Osteoblast (primary cell): ENCODE results near the gene PHACTR4. TPM values are rescaled to one million over a fixed set of nuclear protein-coding genes. Genes with fewer than 3 reads are reported as not detected.
"Not testable (repeated sequence)": the region's sequence is repeated elsewhere in the genome, so short reads cannot be mapped to it uniquely, and the experiment has no call there.

Experiments used
- DNase-seq: peaks from one replicate; pipeline ENCODE4 v3.0.0; 2011; ENCODE audit warnings: low spot score, mixed read lengths; ENCODE audit not compliant: insufficient read length; ENCODE audit errors: missing footprints
- H2AFZ ChIP-seq: 2 replicates; pipeline ENCODE4 v1.6.0; 2011; ENCODE audit warnings: mild to moderate bottlenecking, low read length
- H3K27ac ChIP-seq: 2 replicates; pipeline ENCODE4 v1.5.1; 2011; ENCODE audit warnings: mild to moderate bottlenecking, low read depth, low read length, moderate library complexity
- H3K27me3 ChIP-seq: 2 replicates; pipeline ENCODE4 v1.6.0; 2012; ENCODE audit warnings: mild to moderate bottlenecking, control low read depth, inconsistent platforms, low read length, moderate library complexity; ENCODE audit not compliant: insufficient read depth
- H3K36me3 ChIP-seq: 2 replicates; pipeline ENCODE4 v1.5.1; 2011; ENCODE audit warnings: mild to moderate bottlenecking, low read length, control low read depth, moderate library complexity; ENCODE audit not compliant: insufficient read depth
- H3K4me1 ChIP-seq: 2 replicates; pipeline ENCODE4 v1.5.1; 2011; ENCODE audit warnings: mild to moderate bottlenecking, low read length, control low read depth, moderate library complexity; ENCODE audit not compliant: insufficient read depth
- H3K4me2 ChIP-seq: 2 replicates; pipeline ENCODE4 v1.6.0; 2011; ENCODE audit warnings: mild to moderate bottlenecking, low read length; ENCODE audit not compliant: insufficient read depth
- H3K4me3 ChIP-seq: fragments of 200-600 bp; sonication (generic); 3 replicates; pipeline ENCODE4 v1.5.1; 2012; ENCODE audit warnings: mild to moderate bottlenecking, low read length, inconsistent platforms; ENCODE audit not compliant: insufficient read depth
- H3K79me2 ChIP-seq: 2 replicates; pipeline ENCODE4 v1.6.0; 2012; ENCODE audit warnings: mild to moderate bottlenecking, low read length, control low read depth, inconsistent platforms; ENCODE audit not compliant: insufficient read depth
- H3K9me3 ChIP-seq: 2 replicates; pipeline ENCODE4 v1.5.1; 2011; ENCODE audit warnings: low read depth, low read length, control low read depth
- H4K20me1 ChIP-seq: 2 replicates; pipeline ENCODE4 v1.6.0; 2012; ENCODE audit warnings: mild to moderate bottlenecking, low read length, control low read depth; ENCODE audit not compliant: insufficient read depth
- CTCF ChIP-seq: IDR thresholded peaks from 2 replicates; pipeline ENCODE4 v1.5.1; 2011; ENCODE audit warnings: mild to moderate bottlenecking, low read depth, low read length, moderate library complexity; ENCODE audit errors: extremely low read depth
- total RNA-seq: library from RNA; depleted of rRNA; stranded (reverse); fragments of >200 nt; gene quantifications from 2 replicates; pipeline ENCODE4 v1.2.3, GENCODE V29; 2012

PHACTR4 gene
- total RNA-seq, 1 donor = 12.7 TPM

GRCh38 chr1:28343405-28343804 is 26.1 kb upstream of the PHACTR4 start:
- Histone ChIP-seq H3K79me2 (no peaks in the 10 kb centered on the region), H3K36me3 (no peaks in the 10 kb centered on the region), H2AFZ (no peak overlapping the region), H3K4me2 (no peak overlapping the region), H4K20me1 (no peaks in the 10 kb centered on the region), H3K27ac (no peak overlapping the region), H3K9me3 (no peaks in the 10 kb centered on the region), H3K4me1 (no peaks in the 10 kb centered on the region), H3K27me3 (no peaks in the 10 kb centered on the region), H3K4me3 (no peak overlapping the region)
- TF ChIP-seq CTCF = no peak
- DNase-seq = peak; percentile 58

DNA sequence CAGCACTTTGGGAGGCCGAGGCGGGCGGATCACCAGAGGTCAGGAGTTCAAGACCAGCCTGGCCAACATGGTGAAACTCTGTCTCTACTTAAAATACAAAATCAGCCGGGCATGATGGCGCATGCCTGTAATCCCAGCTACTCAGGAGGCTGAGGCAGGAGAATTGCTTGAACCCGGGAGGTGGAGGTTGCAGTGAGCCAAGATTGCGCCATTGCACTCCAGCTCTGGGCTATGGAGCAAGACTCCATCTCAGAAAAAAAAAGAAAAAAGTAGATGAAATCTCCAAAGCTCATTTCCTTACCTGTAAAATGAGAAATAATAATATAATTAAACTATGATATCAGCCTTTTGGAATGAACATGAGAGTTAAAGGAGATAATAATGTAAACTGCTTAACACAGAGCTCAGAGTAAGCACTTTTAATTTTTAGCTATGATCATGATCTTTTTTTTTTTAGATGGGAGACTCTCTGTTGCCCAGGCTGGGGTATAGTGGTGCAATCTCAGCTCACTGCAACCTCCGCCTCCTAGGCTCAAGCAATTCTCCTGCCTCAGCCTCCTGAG is 16.2 kb upstream of the PHACTR4 start:
- not testable (repeated sequence) for H3K4me1 ChIP-seq, H3K4me3 ChIP-seq, H3K79me2 ChIP-seq, H4K20me1 ChIP-seq, H3K27me3 ChIP-seq, H3K36me3 ChIP-seq, H3K27ac ChIP-seq, H3K9me3 ChIP-seq, H2AFZ ChIP-seq, DNase-seq, H3K4me2 ChIP-seq

- Histone ChIP-seq H3K4me1 (peaks cover 9% of the 10 kb centered on the region), H3K4me3 (no peak overlapping the region), H2AFZ (peak overlapping the region; percentile 71), H4K20me1 (no peaks in the 10 kb centered on the region), H3K36me3 (no peaks in the 10 kb centered on the region), H3K27ac (peak overlapping the region; percentile 32), H3K9me3 (no peaks in the 10 kb centered on the region), H3K4me2 (peak overlapping the region; percentile 9), H3K79me2 (no peaks in the 10 kb centered on the region), H3K27me3 (no peaks in the 10 kb centered on the region)
- DNase-seq = peak; percentile 72
- TF ChIP-seq CTCF = no peak
Measured at GRCh38 chr1:28354121-28354520, 15.4 kb upstream of the PHACTR4 start.

DNA sequence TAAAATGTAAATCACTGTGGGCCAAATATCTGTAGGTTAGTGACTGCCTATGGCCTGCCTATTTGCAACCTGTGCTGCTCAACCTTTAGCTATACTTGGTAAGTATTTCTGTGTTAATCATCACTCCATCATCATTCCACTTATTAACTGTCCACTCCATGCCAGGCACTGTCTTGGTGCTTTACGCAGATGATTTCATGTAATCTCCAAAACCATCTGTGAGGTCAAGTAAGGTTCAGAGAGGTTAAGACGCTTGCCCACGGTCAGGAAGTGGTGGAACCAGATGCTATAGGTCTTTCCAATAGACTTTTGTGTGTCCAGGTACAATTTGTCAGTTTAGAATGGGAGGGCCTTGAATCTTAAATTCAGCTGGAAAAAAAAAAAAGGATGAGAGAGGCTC is 10.8 kb upstream of the PHACTR4 start:
- no peak overlapping the region for H3K4me3 ChIP-seq
- H3K27ac ChIP-seq = no peak overlapping the region
- no peaks in the 10 kb centered on the region for H3K79me2 ChIP-seq
- H4K20me1 ChIP-seq = no peaks in the 10 kb centered on the region
- peaks cover 9% of the 10 kb centered on the region for H3K4me1 ChIP-seq
- H3K36me3 ChIP-seq = no peaks in the 10 kb centered on the region
- no peak for DNase-seq
- H2AFZ ChIP-seq = no peak overlapping the region
- H3K27me3 ChIP-seq = no peaks in the 10 kb centered on the region
- no peak overlapping the region for H3K4me2 ChIP-seq
- TF ChIP-seq CTCF = no peak
- H3K9me3 ChIP-seq = no peaks in the 10 kb centered on the region
